ENCODE data around the gene IL10RB. TPM values are rescaled to one million over a fixed set of nuclear protein-coding genes. Genes with fewer than 3 reads are reported as not detected.

IL10RB gene
- total and polyA plus RNA-seq, 2 of the 13 experiments (the other 11 are each of a cell fraction or from before 2014, with no cell fraction given), result 17.4 to 18.2 TPM

- H3K9ac ChIP-seq (ENCODE audit: insufficient read depth, low read depth, low read length), result no peak overlapping the region
- no peak overlapping the region for H3K4me3 ChIP-seq (replicated peaks in 1 of 3; ENCODE audit: insufficient read depth in 1 of 3, low read depth in 2 of 3, low read length in 3 of 3)
- peak overlapping the region; percentile 44 for H3K27ac ChIP-seq (ENCODE audit: extremely low read length, insufficient read depth, low read length)
- DNase-seq (ENCODE audit: low spot score), result no peak
- no peaks in the 10 kb centered on the region for H3K79me2 ChIP-seq (ENCODE audit: insufficient read depth, low read length)
- 89% methylated on average over 2 of the region's 2 CpGs for WGBS (ENCODE audit: low lambda C conversion rate)
- H3K9me3 ChIP-seq (ENCODE audit: low read length), result no peaks in the 10 kb centered on the region
- in situ Hi-C loops (cut with HindIII; ENCODE audit: extremely low pct_ligation_motif_present, low pct_unique_long_range_greater_than_20kb) (no loop called here), intact Hi-C loops (cut with micrococcal nuclease; ENCODE audit: unreplicated experiment) (no loop called here)
- no peaks in the 10 kb centered on the region for H4K20me1 ChIP-seq (ENCODE audit: insufficient read depth, low read length)
- peaks cover 23% of the 10 kb centered on the region for H3K4me1 ChIP-seq (ENCODE audit: insufficient read depth, low read length)
- H3K36me3 ChIP-seq (replicated peaks in 1 of 2; ENCODE audit: control insufficient read depth in 1 of 2, insufficient read depth in 2 of 2, low read length in 2 of 2), result peaks cover 13 to 42% of the 10 kb centered on the region in 2 experiments; a peak in 4 of 5 replicates
- POLR2A ChIA-PET, result interaction anchor here (1.3 kb wide), 1 partner anchor 14 kb away, joined by 3 read pairs; no protein-coding TSS in a partner anchor
- CTCF ChIA-PET (ENCODE audit: low intra/inter-chr PET ratio, low total read pairs), result no interaction called here
- H3K27me3 ChIP-seq (ENCODE audit: control insufficient read depth in 1 of 2, insufficient read depth in 2 of 2, low read length in 2 of 2), result no peaks in the 10 kb centered on the region
- H3K4me2 ChIP-seq (ENCODE audit: low read depth, low read length), result no peak overlapping the region
- TF ChIP-seq, protein P1, sequence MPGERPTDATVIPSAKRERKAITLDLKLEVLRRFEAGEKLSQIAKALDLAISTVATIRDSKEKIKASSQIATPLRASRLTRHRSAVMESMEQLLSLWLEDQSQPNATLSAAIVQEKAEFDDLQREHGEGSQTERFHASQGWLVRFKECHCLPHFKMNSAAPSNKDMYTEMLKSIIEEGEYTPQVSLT (CRISPR knock-in tag; IDR thresholded peaks at IDR 0.05; ENCODE audit: borderline replicate concordance, low read depth), result no peak
- no peak for TF ChIP-seq PPARG (CRISPR knock-in tag; conservative IDR thresholded peaks at IDR 0.05)
- no peak for TF ChIP-seq PAWR (CRISPR knock-in tag; IDR thresholded peaks at IDR 0.05; ENCODE audit: borderline replicate concordance)
- TF ChIP-seq SETDB1 (CRISPR knock-in tag; IDR thresholded peaks at IDR 0.05; ENCODE audit: borderline replicate concordance), result no peak
- TF ChIP-seq IRX3 (CRISPR knock-in tag; IDR thresholded peaks at IDR 0.05; ENCODE audit: borderline replicate concordance, low read depth), result no peak
- TF ChIP-seq NCOA1 (CRISPR knock-in tag; IDR thresholded peaks at IDR 0.05), result no peak
- no TSS peak for BruUV-seq (replicated peaks)
- ATAC-seq, result no peak
- no peak for FAIRE-seq
- no peak overlapping the region for H2AFZ ChIP-seq (ENCODE audit: low read length)
Observed at GRCh38 chr21:33259428-33259827, 6.7 kb upstream of the IL10RB start.

DNA sequence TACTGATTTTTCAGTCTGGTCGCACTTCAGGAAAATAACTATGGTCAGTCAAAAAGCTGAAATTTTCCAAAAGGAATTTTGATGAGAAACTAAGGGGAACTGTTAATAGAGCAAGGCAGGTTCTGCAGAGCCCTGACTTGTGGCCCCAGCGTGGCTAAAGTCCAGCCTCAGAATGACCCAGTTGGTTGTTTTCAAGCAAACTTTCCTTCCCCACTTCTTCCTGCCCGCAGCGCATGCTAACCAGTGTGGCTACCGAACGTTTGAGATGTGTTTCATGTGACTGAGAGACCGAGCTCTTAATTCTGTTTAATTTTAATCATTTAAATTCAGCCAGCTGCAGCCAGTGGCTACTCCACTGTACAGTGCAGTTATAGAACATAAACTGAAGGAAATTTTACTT lies 6.2 kb upstream of the IL10RB start:
- Histone ChIP-seq H3K27me3 (ENCODE audit: control insufficient read depth in 1 of 2, insufficient read depth in 2 of 2, low read length in 2 of 2) (no peaks in the 10 kb centered on the region), H3K36me3 (replicated peaks in 1 of 2; ENCODE audit: control insufficient read depth in 1 of 2, insufficient read depth in 2 of 2, low read length in 2 of 2) (peaks cover 13 to 36% of the 10 kb centered on the region in 2 experiments; a peak in 4 of 5 replicates), H3K79me2 (ENCODE audit: insufficient read depth, low read length) (no peaks in the 10 kb centered on the region), H4K20me1 (ENCODE audit: insufficient read depth, low read length) (no peaks in the 10 kb centered on the region), H2AFZ (ENCODE audit: low read length) (no peak overlapping the region), H3K4me2 (ENCODE audit: low read depth, low read length) (peak overlapping the region; percentile 38), H3K4me1 (ENCODE audit: insufficient read depth, low read length) (peaks cover 23% of the 10 kb centered on the region), H3K9me3 (ENCODE audit: low read length) (no peaks in the 10 kb centered on the region), H3K9ac (ENCODE audit: insufficient read depth, low read depth, low read length) (no peak overlapping the region), H3K27ac (ENCODE audit: extremely low read length, insufficient read depth, low read length) (peak overlapping the region; percentile 44), H3K4me3 (replicated peaks in 1 of 3; ENCODE audit: insufficient read depth in 1 of 3, low read depth in 2 of 3, low read length in 3 of 3) (no peak overlapping the region)
- FAIRE-seq (peak; percentile 58), ATAC-seq (peak; percentile 97), DNase-seq (ENCODE audit: low spot score) (peak; percentile 41)
- ChIA-PET CTCF (ENCODE audit: low intra/inter-chr PET ratio, low total read pairs) (no interaction called here), POLR2A (interaction anchor here (1.3 kb wide), 1 partner anchor 15 kb away, joined by 3 read pairs; no protein-coding TSS in a partner anchor)
- in situ Hi-C loops (cut with HindIII; ENCODE audit: extremely low pct_ligation_motif_present, low pct_unique_long_range_greater_than_20kb) (no loop called here), intact Hi-C loops (cut with micrococcal nuclease; ENCODE audit: unreplicated experiment) (no loop called here)
- no TSS peak for BruUV-seq (replicated peaks)
- WGBS (ENCODE audit: low lambda C conversion rate), result 31% methylated on average over 7 of the region's 7 CpGs
- TF ChIP-seq ZNF331 (CRISPR knock-in tag; IDR thresholded peaks at IDR 0.05) (peak; percentile 81), TFE3 (CRISPR knock-in tag; IDR thresholded peaks at IDR 0.05) (no peak), PAXIP1 (CRISPR knock-in tag; conservative IDR thresholded peaks at IDR 0.05) (peak; percentile 71), MIXL1 (CRISPR knock-in tag; IDR thresholded peaks at IDR 0.05) (0 out of 2 replicates have a peak, but pooled peaks have one; percentile 39), NCOR1 (IDR thresholded peaks at IDR 0.05; ENCODE audit: borderline replicate concordance, low read length) (0 out of 2 replicates have a peak, but pooled peaks have one; percentile 39)
- TF ChIP-seq, protein P2, sequence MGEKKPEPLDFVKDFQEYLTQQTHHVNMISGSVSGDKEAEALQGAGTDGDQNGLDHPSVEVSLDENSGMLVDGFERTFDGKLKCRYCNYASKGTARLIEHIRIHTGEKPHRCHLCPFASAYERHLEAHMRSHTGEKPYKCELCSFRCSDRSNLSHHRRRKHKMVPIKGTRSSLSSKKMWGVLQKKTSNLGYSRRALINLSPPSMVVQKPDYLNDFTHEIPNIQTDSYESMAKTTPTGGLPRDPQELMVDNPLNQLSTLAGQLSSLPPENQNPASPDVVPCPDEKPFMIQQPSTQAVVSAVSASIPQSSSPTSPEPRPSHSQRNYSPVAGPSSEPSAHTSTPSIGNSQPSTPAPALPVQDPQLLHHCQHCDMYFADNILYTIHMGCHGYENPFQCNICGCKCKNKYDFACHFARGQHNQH (CRISPR knock-in tag; IDR thresholded peaks at IDR 0.05), result 0 out of 2 replicates have a peak, but pooled peaks have one; percentile 28
